CD4-positive, alpha-beta T cell treated with Interleukin-10 for 1 hour (primary cell): ENCODE data around the gene ERBB4.
"Not testable (repeated sequence)": the region's sequence is repeated elsewhere in the genome, so short reads cannot be mapped to it uniquely, and the experiment has no call there.

ENCODE experiments used
- DNase-seq: peaks from one replicate; pipeline ENCODE4 v3.0.0-alpha.2; 2020

The ERBB4 gene

GRCh38 chr2:212037062-212037461, 501.5 kb downstream of the ERBB4 start:
- no peak for DNase-seq

DNA sequence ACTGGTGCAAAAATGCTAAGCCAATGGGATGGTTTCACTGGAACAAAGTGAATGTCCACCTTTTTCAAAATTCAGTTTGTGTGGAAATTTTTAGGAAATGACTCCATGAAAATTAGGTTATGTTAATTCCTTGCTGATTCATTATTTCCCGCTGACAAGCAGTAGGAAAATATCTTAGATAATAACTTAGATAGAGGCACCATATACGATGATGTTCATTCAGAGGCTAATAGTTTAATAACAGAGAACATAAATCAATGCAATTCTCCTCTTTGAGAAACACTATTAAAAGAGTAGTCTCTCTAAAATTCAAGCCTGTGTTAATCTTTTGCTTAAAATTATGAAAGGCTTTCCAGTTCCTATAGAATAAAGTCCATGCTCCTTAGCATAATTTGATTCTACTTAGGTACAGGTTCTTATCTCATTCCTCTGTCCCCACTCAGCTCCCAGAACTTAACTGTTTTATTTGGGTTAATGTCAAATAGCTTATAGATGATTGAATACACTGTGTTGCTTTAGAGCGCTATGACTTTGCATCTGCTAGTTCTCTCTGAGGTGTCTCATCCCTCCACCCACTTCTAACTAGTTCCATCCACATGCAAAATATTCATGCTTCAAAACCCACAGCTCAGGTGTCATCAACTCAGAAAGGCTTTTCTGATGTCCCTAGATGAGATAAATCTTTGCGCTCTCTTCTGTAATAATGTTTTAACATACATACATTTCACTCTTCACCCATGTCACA, 503.6 kb downstream of the ERBB4 start:
- DNase-seq = no peak

DNA sequence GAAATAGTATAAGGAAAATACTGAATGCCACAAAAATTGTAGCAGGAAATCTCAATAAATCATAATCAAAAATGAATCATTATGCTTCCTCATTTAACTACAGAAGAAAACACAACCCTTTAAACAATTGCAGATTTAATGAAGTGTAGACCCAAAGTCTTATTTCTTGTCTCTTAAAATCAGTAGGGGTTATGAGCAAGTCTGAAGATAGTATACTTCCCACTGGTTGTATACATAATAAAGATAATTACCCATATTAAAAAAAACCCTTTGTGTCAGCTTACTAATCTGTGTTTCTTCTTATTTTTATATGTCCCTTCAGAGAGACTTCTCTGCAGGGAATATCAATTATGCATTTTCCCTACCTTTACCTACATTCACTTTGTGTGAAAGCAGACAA, 504.7 kb downstream of the ERBB4 start:
- DNase-seq = no peak

- DNase-seq = no peak
These were observed 505.9 kb downstream of the ERBB4 start for GRCh38 chr2:212032536-212033219.

DNA sequence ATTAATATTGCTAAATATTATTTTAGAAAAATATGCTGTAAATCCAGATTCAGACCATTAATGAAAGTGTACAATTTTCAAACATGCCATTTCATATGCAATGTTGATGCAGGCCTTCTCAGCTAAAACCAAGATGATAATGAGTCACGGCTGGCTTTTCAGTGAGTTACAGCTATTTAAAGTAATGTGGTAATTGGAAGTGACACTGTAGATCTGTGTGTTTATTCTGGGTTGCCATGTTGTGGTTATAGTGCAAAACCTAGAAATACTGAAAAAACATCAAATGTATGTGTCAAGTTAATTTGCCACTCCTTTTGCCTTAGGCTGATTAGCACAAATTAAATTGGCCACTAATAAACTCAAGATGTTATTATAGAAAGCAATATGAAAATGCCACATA, 506.6 kb downstream of the ERBB4 start:
- no peak for DNase-seq

- DNase-seq = no peak
These were observed 507.9 kb downstream of the ERBB4 start for GRCh38 chr2:212030709-212031108.

GRCh38 chr2:212028798-212029394, 509.7 kb downstream of the ERBB4 start:
- no peak for DNase-seq

- DNase-seq = no peak
These were observed 510.6 kb downstream of the ERBB4 start for GRCh38 chr2:212027681-212028628.

DNA sequence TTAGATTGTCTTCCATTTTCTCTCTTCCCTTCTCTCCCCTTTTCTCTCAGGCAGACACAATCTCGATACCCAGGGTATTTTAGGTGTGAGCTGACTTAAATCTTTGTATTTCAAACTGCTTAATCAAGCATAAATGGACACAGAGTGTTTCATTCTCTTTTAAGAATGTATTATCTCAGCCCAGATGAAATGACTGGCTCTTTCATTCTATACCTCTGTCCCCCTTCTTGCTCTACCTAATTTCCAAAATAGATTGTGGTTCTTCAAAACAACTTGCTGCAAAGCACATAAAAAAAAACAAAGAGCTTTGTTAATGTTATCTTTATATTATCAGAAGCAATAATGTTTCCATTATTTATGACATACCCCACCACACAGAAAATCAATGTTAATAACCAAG, 514.6 kb downstream of the ERBB4 start:
- no peak for DNase-seq

GRCh38 chr2:212022966-212023365, 515.6 kb downstream of the ERBB4 start:
- DNase-seq = no peak

DNA sequence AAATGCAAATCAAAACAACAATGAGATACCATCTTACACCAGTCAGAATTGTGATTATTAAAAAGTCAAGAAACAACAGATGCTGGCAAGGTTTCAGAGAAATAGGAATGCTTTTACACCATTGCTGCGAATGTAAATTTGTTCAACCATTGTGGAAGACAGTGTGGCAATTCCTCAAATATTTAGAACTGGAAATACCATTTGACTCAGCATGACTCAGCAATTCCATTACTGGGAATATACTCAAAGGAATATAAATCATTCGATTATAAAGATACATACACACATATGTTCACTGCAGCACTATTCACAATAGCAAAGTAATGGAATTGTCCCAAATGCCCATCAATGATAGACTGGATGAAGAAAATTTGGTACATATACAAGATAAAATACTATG, 516.7 kb downstream of the ERBB4 start:
- DNase-seq = no peak

DNA sequence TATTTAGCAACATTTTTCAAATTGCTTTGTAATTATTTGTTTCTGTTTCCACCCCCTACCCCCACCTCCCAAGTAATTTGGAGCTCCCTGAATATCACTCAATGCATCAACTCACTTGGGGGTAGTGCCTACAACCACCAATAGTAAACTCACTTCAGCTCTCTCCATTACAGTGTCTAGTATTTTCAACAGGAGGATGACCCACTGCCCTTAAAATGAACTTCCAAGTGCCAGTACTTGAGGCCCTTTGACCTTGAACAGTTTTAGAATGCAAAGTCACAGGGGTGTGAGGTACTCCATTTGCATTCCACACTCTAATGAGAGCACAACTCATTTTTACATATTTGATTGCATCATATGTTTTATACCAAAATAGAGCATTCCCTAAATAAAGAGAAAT, 523.0 kb downstream of the ERBB4 start:
- DNase-seq = no peak

GRCh38 chr2:212013626-212014025, 525.0 kb downstream of the ERBB4 start:
- DNase-seq = no peak

DNA sequence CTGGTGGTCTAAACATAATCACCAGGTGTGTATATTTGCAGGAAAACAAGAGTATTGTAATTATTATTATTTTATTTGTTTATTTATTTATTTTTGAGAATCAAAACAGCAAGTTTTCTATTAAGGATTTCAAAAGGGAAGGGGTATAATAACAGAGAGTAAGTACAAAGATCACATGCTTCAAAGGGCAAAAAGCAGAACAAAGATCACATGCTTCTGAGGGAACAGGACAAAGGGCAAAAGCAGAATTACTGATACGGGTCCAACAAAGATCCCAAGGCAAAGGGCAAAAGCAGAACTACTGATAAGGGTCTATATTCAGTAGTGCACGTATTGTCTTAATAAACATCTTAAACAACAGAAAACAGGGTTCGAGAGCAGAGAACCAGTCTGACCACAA, 528.3 kb downstream of the ERBB4 start:
- not testable (repeated sequence) for DNase-seq

GRCh38 chr2:212007972-212008371, 530.6 kb downstream of the ERBB4 start:
- DNase-seq = no peak

GRCh38 chr2:212005085-212005671, 533.4 kb downstream of the ERBB4 start:
- no peak for DNase-seq

- DNase-seq = no peak
These were observed 537.3 kb downstream of the ERBB4 start for GRCh38 chr2:212001325-212001724.

GRCh38 chr2:211996857-211997256, 541.7 kb downstream of the ERBB4 start:
- DNase-seq = no peak

- DNase-seq = no peak
These were observed 543.8 kb downstream of the ERBB4 start for GRCh38 chr2:211994806-211995205.

- no peak for DNase-seq
These were observed 548.3 kb downstream of the ERBB4 start for GRCh38 chr2:211990335-211990734.

DNA sequence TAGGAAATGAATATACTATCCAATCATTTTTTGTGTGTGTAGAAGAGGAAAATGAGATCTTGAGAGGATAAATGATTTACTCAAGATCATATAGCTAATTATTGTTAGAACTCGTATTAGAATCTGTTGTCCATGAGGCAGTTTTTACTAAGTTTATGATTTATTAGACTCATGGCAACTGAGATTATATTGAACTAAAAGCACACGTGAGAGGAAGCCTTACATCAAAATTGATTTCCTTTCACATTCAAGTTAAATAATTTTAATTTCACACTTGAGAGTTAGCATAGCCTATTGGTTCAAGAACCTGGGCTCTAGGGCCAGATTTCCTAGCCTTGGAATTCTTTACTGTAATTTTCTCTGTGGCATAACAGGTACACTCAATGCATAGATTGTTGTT, 552.3 kb downstream of the ERBB4 start:
- DNase-seq = no peak

DNA sequence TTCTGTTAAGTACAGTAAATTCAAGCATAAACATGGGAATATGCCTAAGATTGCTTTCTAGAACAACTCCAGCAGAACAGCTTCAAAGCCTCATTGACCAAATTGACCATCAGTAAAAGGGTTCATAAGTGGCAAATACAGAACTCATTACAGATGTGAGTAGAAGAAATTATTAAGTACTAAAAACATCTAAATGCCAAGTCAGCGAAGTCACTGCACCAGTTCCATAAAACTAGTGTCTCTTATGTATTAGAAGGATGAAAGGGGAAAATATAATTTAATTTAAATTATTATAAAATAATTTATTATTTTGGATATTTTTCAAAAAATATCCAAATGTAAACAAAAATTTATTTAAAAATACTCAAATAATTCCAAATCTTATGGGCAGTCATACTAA, 553.2 kb downstream of the ERBB4 start:
- no peak for DNase-seq

DNA sequence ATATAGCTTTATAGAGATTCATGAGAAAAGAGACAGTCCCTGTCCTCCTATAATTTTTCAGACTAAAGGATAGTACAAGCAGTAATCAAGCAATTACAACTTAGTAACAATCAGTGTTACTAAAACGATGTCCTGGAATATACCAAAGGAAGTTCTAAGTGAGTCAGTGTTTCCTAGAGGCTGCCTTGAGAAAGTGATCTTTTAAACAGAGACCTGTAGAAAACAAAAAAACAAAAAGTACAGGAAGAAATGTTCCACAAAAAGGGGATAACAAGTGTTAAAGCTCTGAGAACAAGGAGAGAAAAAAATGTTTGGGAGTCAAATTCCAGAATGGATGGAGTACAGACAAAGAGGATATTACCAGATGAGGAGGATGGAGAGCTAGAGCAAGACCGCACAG, 556.4 kb downstream of the ERBB4 start:
- no peak for DNase-seq
